ENCODE data around the gene IFITM10.

DNA sequence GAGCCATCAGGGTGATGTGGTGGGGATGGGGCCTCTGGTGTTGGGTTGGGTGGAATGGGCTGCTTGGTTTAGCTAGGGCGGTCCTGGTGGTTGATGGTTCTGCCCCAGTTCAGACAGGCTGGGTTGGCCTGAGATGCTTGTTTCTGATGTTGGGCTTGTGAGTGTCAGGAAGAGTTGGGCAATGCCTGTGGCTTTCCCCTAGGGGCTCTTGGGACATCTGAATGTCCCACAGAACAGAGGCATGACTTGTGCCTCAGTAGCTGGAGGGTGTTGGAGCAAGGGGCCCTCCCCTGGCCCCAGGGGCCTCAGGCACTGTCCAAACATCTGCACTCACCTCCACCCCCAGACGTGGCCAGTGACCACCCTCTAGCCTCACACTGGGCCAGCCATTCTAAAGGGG, 27.3 kb upstream of the IFITM10 start:
- no peak for TF ChIP-seq EZH2 (IDR thresholded peaks at IDR 0.05; ENCODE audit: borderline replicate concordance, insufficient read depth, low read depth, low read length, poor library complexity, severe bottlenecking)
- TF ChIP-seq, protein P1, sequence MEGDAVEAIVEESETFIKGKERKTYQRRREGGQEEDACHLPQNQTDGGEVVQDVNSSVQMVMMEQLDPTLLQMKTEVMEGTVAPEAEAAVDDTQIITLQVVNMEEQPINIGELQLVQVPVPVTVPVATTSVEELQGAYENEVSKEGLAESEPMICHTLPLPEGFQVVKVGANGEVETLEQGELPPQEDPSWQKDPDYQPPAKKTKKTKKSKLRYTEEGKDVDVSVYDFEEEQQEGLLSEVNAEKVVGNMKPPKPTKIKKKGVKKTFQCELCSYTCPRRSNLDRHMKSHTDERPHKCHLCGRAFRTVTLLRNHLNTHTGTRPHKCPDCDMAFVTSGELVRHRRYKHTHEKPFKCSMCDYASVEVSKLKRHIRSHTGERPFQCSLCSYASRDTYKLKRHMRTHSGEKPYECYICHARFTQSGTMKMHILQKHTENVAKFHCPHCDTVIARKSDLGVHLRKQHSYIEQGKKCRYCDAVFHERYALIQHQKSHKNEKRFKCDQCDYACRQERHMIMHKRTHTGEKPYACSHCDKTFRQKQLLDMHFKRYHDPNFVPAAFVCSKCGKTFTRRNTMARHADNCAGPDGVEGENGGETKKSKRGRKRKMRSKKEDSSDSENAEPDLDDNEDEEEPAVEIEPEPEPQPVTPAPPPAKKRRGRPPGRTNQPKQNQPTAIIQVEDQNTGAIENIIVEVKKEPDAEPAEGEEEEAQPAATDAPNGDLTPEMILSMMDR (IDR thresholded peaks at IDR 0.05), result no peak

All from B cell (primary cell).